Endometrium (tissue), 2 donors: Measurements from ENCODE around the gene EP400.

ENCODE experiments used
- FAIRE-seq: peaks from 2 replicates; lab custom pipeline; 2012; peaks lifted over from hg19 to GRCh38; lab: Jason Lieb, UNC
- donor health status: control.
- donor health status: control.

Gene EP400

GRCh38 chr12:131949431-131950181, at the start of gene EP400:
EP400 (plus strand) TSS chr12:131949942; CDS start chr12:131960620, 10,678 bp downstream.
- FAIRE-seq, result no peak

- FAIRE-seq, result no peak
Measured at GRCh38 chr12:131900397-131900796, 49.3 kb upstream of the EP400 start.

GRCh38 chr12:131901431-131902331, 48.1 kb upstream of the EP400 start:
- no peak for FAIRE-seq

GRCh38 chr12:131902332-131903241, 47.2 kb upstream of the EP400 start:
- no peak for FAIRE-seq

- no peak for FAIRE-seq
Measured at GRCh38 chr12:131903270-131904255, 46.2 kb upstream of the EP400 start.

- no peak for FAIRE-seq
Measured at GRCh38 chr12:131904346-131904745, 45.4 kb upstream of the EP400 start.

- FAIRE-seq, result no peak
Measured at GRCh38 chr12:131905081-131905629, 44.6 kb upstream of the EP400 start.

- FAIRE-seq, result no peak
Measured at GRCh38 chr12:131905630-131906091, 44.1 kb upstream of the EP400 start.

- FAIRE-seq, result no peak
Measured at GRCh38 chr12:131907379-131908091, 42.2 kb upstream of the EP400 start.

- no peak for FAIRE-seq
Measured at GRCh38 chr12:131908092-131909080, 41.4 kb upstream of the EP400 start.

- no peak for FAIRE-seq
Measured at GRCh38 chr12:131909081-131909751, 40.5 kb upstream of the EP400 start.

- no peak for FAIRE-seq
Measured at GRCh38 chr12:131909752-131910219, 40.0 kb upstream of the EP400 start.

- FAIRE-seq, result no peak
Measured at GRCh38 chr12:131910302-131911027, 39.3 kb upstream of the EP400 start.

GRCh38 chr12:131911028-131911650, 38.6 kb upstream of the EP400 start:
- FAIRE-seq, result no peak

GRCh38 chr12:131911851-131912477, 37.8 kb upstream of the EP400 start:
- no peak for FAIRE-seq
